ENCODE data around the gene IL26.

DNA sequence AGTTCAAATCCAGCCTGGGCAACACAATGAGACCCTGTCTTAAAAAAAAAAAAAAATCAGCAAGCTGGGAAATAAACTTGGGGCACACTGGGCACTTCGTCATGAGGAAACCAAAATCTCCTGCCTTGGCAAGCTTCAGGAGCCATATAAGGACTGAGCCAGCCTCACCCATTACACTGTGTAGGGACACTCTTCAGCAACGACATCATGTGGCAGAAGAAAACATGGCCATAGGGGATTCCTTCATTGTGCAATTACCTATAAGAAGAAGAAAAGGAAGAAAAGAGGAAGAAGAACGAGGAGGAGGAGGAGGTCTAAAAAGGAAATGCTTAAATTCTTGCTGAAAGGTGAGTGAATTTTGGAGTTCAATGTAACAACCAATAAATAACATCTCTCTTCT, 40.0 kb downstream of the IL26 start:
- TF ChIP-seq CTCF (IDR thresholded peaks at IDR 0.05): no peak
- no peak for TF ChIP-seq POLR2A (IDR thresholded peaks at IDR 0.05)
- TF ChIP-seq POLR2AphosphoS5 (IDR thresholded peaks at IDR 0.05): no peak
